ENCODE data around the gene PEX16. TPM values are rescaled to one million over a fixed set of nuclear protein-coding genes. Genes with fewer than 3 reads are reported as not detected.

PEX16 gene
- total RNA-seq, 4 donors from 2014 or later = 18.3 to 25.5 (median 22.1) TPM

DNA sequence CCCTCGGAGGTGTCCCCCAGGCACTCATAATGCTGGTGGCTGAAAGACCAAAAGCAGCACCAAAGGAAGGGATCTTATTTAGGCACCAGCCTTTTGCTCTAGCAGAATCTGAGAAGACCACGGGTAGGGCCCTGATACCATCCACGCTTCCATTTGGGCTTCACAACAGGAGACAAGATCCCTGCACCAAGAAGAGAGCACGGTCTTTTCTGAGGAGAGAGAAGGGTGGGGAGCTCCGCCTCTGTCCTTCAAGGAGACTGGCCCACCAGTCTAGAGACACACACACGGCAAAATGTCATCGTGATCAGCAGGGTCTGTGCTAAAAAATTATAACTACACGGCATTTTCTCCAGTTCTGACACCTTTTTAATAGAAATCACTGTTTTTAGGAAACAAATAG lies 14.5 kb upstream of the PEX16 start:
- H3K4me1 ChIP-seq = peaks cover 36 to 89% (median 47%) of the 10 kb centered on the region in 3 donors
- peaks cover 18 to 64% (median 21%) of the 10 kb centered on the region in 3 donors for H3K36me3 ChIP-seq
- no peak for DNase-seq
- peak overlapping the region; percentile 66 to 82 (median 76) for H3K27ac ChIP-seq
- H3K27me3 ChIP-seq = no peaks in the 10 kb centered on the region
- intact Hi-C loops (cut with DNase I) = no loop called here
- WGBS, 2 donors = 28 to 65% methylated on average over 6 to 7 of the region's 8 CpGs
- H3K4me3 ChIP-seq = no peak overlapping the region
- no peaks in the 10 kb centered on the region for H3K9me3 ChIP-seq
- TF ChIP-seq POLR2A (IDR thresholded peaks at IDR 0.05) = no peak

DNA sequence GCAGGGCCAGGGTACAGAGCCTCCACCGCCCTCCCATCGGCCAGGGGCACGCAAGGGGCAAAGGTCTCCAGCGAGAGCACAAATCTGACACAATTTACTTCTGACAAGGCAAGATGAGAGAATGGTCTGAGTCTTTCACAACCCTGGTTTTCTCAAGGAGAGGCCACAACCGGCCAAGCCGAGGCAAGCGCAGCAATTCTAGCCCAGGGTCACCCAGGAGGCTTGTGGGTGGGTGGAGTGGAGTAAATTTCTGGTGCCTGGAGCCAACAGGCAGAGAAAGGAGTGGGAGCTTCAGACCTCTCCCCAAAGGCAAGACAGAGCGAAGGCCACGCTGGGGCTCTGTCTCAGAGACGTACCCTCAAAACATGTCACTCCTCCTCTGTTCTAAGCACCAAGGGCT lies 14.1 kb upstream of the PEX16 start:
- intact Hi-C loops (cut with DNase I) = no loop called here
- H3K27ac ChIP-seq = peak overlapping the region; percentile 66 to 82 (median 76)
- TF ChIP-seq, protein P1, sequence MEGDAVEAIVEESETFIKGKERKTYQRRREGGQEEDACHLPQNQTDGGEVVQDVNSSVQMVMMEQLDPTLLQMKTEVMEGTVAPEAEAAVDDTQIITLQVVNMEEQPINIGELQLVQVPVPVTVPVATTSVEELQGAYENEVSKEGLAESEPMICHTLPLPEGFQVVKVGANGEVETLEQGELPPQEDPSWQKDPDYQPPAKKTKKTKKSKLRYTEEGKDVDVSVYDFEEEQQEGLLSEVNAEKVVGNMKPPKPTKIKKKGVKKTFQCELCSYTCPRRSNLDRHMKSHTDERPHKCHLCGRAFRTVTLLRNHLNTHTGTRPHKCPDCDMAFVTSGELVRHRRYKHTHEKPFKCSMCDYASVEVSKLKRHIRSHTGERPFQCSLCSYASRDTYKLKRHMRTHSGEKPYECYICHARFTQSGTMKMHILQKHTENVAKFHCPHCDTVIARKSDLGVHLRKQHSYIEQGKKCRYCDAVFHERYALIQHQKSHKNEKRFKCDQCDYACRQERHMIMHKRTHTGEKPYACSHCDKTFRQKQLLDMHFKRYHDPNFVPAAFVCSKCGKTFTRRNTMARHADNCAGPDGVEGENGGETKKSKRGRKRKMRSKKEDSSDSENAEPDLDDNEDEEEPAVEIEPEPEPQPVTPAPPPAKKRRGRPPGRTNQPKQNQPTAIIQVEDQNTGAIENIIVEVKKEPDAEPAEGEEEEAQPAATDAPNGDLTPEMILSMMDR (IDR thresholded peaks at IDR 0.05) = no peak
- no peak for TF ChIP-seq POLR2A (IDR thresholded peaks at IDR 0.05)
- no peak overlapping the region for H3K4me3 ChIP-seq
- peaks cover 18 to 64% (median 21%) of the 10 kb centered on the region in 3 donors for H3K36me3 ChIP-seq
- peaks cover 36 to 89% (median 47%) of the 10 kb centered on the region in 3 donors for H3K4me1 ChIP-seq
- no peak for DNase-seq
- H3K27me3 ChIP-seq = no peaks in the 10 kb centered on the region
- no peaks in the 10 kb centered on the region for H3K9me3 ChIP-seq
- WGBS, 2 donors = 44 to 50% methylated on average over 5 to 6 of the region's 10 CpGs

DNA sequence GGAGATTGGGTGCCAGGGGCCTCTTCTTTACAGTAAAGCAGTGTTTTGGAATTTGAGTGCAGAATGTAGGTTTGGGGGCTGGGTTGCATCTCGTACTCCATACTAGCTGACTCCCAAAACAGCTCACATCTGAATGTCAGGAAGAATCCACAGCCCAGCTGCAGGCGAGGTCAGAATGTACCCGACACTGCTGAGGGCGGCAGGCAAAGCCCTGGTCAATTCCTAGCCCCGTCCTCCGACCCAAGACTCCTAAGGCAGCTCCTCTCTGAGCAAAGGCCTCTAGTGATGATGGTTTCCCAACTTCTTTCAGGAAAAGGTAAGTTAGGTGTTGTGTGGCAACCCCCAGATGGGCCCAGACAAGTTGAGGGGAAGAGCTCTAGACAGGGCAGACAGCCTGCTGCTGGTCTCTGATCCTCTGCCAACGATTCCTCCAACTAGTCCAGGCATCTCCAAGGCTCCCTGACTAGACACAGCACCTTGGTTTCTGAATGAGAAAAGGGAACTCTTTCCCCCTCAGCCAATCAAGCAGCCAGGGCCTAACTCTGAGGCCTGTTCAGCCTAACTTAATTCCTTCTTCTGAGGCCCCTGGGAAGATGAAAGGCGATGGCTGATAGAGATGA lies 13.4 kb upstream of the PEX16 start:
- peaks cover 0 to 1% (median 0%) of the 10 kb centered on the region in 4 donors for H3K27me3 ChIP-seq
- TF ChIP-seq POLR2A (IDR thresholded peaks at IDR 0.05) = no peak
- no peak for DNase-seq
- H3K4me3 ChIP-seq = no peak overlapping the region
- intact Hi-C loops (cut with DNase I) = no loop called here
- peak overlapping the region; percentile 72 to 82 (median 80) for H3K27ac ChIP-seq
- WGBS, 2 donors = 42 to 65% methylated on average over 2 to 6 of the region's 8 CpGs
- H3K36me3 ChIP-seq = peaks cover 18 to 60% (median 21%) of the 10 kb centered on the region in 3 donors
- no peaks in the 10 kb centered on the region for H3K9me3 ChIP-seq
- peaks cover 36 to 83% (median 47%) of the 10 kb centered on the region in 3 donors for H3K4me1 ChIP-seq

DNA sequence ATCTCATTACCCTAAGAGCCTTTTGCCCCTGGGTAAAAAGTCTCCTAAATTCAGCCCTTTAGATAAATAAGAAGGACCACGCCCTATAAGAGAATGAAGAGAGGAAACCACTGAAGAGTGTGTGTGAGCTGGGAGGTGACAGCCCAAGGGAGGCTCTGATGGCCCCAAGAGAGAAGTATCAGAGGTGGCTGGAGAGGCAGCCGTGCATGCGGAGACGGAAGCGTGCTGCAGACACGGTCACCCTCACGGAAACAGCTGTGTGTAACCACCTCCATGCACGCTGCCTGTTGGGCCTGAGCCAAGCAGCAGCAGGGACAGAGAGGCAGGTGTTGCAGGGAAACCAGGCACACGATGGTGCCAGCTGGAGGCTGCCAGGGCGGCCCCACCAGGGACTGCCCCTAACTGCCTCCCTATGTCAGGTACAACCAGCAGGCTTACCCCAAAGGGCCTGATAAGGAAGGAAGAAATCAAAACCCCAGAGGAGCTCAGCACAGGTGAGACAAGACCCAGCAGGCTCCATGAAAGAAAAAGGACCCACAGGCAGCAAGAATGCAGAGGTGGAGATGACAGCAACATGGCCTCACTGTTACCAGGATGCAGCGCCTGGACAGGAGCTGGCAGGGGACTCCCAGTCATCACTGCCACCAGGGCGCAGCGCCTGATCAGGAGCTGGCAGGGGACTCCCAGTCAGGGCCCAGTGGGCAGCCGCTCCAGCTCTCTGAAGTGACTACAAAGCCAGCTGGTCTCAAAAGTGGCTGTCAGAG lies 12.5 kb upstream of the PEX16 start:
- intact Hi-C loops (cut with DNase I) = no loop called here
- Histone ChIP-seq H3K36me3 (peaks cover 15 to 52% (median 18%) of the 10 kb centered on the region in 3 donors), H3K4me1 (peaks cover 36 to 77% (median 47%) of the 10 kb centered on the region in 3 donors), H3K27me3 (peaks cover 0 to 6% (median 0%) of the 10 kb centered on the region in 4 donors), H3K9me3 (no peaks in the 10 kb centered on the region), H3K27ac (peak overlapping the region; percentile 72 to 82 (median 80)), H3K4me3 (no peak overlapping the region)
- TF ChIP-seq, protein P1 (IDR thresholded peaks at IDR 0.05) = no peak
- no peak for TF ChIP-seq POLR2A (IDR thresholded peaks at IDR 0.05)
- WGBS, 2 donors = 29 to 31% methylated on average over 13 to 14 of the region's 14 CpGs
- peak; percentile 42 for DNase-seq

DNA sequence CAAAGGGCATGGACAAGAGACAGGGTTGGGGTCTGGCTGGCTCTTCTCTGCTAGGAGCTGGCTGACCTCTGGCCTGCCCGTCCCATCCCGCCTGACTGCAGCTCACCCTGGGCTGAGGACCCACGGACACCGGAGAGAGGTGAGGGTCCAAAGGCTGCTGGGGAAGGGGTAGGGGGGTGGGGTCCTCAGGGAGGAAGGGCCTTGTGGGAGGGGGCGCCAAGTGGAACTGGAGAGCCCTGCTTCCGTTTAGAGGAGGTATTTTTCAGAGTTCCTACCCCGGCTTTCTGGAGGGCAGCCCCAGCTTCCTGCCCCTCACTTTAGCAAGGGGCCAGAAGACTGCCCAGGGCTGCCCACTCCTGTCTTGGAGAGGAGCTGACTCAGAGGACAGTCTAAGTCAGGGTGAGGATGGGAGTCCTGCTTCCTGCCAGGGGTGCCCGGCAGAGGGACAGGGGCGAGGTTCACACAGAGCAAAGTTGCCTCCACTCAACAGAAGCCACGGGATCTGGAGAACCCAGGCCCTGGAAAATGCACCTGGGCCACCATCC lies 11.9 kb upstream of the PEX16 start:
- Histone ChIP-seq H3K36me3 (peaks cover 9 to 45% (median 12%) of the 10 kb centered on the region in 3 donors), H3K9me3 (no peaks in the 10 kb centered on the region), H3K4me1 (peaks cover 36 to 77% (median 40%) of the 10 kb centered on the region in 3 donors), H3K27me3 (peaks cover 0 to 13% (median 0%) of the 10 kb centered on the region in 4 donors), H3K27ac (peak overlapping the region; percentile 72 to 82 (median 80)), H3K4me3 (no peak overlapping the region)
- DNase-seq = no peak
- 57 to 60% methylated on average over 1 to 6 of the region's 10 CpGs for WGBS, 2 donors
- no peak for TF ChIP-seq POLR2A (IDR thresholded peaks at IDR 0.05)
- TF ChIP-seq, protein P1 (IDR thresholded peaks at IDR 0.05) = no peak
- intact Hi-C loops (cut with DNase I) = no loop called here

Measured in esophagus squamous epithelium (tissue), 5 donors.